GM21786 (cell line): Measurements from ENCODE around the gene CDH11.

Experiments
- ATAC-seq: cut with Tn5 transposase; IDR thresholded peaks from one replicate; pipeline ENCODE4 v1.9.1; 2021; ENCODE audit not compliant: unreplicated experiment

Gene CDH11

DNA sequence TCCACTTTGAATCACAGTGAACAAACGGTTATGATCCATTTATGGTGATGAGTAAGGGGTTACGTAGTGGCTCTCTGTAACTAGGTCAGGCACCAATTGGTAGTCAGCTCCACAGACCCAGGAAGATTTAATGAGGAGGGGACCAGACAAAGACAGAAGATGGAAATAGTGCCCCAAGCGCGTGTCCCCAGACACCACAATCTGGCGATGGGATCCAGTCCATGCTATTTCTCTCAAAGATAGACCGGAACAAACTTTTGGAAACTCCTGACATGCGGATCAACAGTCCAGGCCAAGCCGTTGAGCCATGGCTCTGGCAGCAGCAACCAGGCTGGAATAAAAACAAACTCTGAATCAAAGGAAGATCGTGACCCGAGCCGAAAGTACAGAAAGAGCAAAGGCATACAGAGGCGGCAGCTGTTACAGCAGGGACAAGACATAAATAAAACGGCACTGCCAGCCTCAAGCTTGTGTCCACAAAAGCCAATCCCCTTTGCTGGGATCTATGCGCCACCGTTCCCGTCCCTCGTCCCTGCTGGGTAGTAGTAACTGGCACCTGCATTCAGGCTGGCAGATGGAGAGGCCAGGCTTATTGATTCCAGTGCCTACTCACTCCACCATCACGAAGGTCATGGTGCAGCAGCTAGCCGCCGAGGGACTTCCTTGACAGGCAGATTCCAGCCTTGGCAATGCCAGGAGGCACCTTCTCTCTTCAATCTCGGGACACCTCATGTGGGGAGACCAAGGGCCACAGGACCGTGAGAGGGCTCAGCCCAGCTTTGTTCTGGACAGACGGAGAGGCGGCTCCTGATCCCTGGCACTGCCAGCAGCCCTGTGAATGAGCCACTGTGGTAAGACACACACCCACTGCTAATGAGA lies 50.2 kb downstream of the CDH11 start:
- ATAC-seq = no peak

DNA sequence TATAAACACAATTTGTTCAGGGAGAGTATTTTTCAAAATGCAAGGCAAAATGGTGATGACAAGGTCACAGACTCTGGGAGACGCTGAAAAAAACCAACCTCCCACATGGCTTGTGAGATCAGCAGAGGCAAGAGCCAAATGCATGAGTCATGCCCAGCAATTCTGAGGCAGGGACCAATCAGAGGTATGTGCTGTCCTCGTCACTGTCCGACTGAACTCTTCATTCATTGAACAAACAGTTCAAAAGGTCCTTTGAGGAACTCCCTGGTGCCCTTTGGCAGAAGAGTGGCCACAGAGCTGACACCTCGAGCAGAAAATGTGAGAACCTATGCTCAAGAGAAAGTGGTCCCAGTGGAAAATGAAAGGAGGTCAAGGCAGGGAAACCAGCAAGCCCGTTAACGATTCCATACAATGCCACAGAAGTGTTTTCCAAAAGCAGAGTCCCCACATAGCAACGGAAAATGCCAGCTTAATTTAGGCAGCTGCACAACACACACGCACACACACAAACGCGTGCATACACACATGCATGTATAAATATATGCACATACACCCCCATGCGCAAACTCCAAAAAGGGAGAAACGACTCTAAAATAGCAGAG lies 50.9 kb downstream of the CDH11 start:
- no peak for ATAC-seq

DNA sequence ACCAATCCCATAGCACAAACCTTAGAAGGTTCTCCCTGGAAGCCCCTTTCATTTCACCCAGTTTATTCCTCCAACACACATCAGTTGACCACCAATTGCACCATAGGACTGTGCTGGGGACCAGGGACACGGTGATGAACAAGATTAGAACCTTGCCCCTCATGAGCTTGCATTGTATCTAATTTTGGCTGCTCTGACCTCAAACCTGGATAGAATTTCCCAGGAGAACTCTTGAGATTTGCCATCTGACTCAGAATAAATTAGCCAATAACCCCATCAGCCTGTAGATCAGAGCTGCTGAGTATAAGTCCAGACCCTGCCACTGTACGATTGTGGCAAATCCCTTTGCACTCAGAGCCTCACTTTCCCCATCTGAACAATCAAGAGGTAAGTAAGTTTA lies 52.1 kb downstream of the CDH11 start:
- no peak for ATAC-seq

- no peak for ATAC-seq
Observed at GRCh38 chr16:65069065-65069464, 52.8 kb downstream of the CDH11 start.

DNA sequence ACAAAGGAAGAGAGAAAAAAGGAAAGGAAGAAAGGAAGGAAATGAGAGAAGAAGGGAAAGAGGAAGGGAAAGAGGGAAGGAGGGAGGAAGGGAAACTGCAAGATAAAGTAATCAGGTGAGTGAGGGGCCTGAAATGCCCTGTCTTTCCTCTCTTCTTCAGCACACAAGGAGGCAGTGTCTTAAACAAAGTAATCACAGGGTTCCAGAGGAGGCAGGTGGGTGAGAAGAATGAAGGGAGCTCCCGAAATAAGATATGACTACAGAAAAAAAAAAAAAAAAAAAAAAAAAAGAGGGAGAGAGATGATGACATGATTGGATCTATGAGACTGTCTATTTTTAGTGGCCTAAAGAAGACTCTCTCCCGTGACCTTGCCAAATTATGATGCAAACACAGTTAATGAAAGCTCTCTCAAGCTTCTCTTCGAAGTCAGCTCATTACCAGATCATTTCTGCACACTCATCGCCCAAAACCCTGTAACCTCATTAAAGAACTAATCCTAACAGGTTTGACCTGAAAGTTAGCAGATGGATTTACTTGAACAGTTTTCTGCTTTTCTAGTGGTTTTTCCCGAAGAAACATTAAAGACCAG lies 53.6 kb downstream of the CDH11 start:
- no peak for ATAC-seq

- ATAC-seq = no peak
Observed at GRCh38 chr16:65066651-65067050, 55.2 kb downstream of the CDH11 start.

- no peak for ATAC-seq
Observed at GRCh38 chr16:65065031-65065430, 56.8 kb downstream of the CDH11 start.

DNA sequence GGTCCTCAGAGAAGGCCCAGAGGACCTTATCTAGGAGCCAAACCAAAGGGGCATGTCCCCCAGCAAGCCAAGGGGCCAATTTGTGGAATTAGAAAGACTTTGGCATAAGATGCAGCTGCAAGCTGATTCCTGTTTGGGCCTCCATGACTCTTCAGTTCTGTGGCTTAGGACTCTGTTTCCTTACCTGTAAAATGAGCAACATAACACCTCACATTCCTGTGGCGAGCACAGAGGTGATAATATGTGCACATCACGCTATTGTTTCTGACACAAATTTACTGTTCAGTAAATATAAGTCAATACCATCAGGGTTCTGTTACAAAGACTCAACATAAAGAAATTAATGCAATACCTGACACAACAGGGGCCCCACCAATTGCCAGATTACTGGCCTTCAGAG lies 57.7 kb downstream of the CDH11 start:
- no peak for ATAC-seq

GRCh38 chr16:65062736-65063583 lies 58.9 kb downstream of the CDH11 start:
- ATAC-seq = no peak

DNA sequence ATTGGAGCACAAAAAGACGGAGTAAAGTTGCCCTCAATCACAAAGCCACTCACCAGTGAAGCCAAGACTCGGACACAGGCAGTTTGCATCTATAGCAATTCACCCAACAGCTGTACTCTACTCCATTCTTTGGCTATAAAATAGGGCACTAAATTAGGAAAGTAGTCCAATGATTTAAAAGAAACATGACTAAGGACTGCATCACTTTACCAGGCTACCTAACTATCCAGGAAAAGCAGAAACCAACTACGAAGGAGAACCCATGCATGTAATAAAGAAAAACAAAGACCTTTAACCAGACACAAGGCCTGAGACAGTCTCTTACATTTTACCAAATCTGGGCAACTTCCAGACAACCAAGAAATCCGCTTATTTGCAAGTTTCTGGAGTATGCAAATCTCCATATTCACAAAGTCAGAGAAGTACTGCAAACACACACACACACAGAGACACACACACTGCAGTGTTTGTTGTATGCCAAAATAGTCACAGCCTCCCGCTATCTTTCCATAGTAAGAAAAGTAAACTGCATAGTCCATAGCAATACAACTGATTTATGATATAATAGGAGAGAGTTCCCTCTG lies 59.8 kb downstream of the CDH11 start:
- ATAC-seq = no peak

GRCh38 chr16:65061263-65061662 lies 60.6 kb downstream of the CDH11 start:
- ATAC-seq = no peak

DNA sequence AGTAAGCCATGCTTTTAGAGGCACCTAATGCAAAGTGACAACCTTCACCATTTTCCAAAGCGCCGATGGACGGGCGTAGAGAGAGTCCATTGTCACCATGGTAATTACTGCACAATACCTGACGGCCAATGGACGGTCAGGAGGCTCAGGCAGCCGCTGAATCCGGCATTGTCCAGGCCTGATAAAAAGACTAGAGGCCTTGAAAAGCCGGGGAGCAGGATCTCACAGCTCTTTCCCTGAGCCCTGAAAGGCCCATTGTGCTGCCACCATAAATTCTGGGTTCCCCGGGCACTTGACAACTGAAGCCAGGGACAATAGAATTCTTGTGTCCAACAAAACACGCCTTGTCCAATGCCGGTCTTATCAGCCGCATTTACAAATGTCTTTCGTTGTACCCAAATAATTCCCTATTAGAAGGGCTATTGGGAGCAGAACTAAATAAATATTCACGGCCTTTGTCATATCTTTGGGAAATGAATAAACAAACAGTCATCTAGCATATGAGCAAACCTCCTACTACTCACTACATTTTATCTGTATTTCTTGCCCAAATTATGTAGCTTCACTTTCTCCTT lies 62.4 kb downstream of the CDH11 start:
- no peak for ATAC-seq

DNA sequence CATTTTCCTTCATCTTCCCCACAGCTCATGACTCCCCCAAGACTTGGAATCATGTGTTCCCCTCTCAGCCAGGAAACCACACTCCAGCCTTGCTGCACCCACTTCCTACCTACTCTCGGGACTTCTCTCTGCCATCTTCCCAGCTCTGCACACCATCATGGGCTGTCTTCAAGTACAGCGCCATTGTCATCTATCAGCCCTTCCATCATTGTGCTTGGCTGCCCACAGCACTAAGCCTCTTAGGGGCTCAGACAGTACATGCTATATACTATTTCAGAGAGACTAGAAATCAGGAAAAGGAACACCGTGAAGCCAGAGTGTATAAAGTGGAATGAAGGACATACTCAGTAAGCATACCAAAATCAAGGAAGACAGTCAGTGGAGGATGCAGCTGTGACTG lies 64.7 kb downstream of the CDH11 start:
- ATAC-seq = no peak

DNA sequence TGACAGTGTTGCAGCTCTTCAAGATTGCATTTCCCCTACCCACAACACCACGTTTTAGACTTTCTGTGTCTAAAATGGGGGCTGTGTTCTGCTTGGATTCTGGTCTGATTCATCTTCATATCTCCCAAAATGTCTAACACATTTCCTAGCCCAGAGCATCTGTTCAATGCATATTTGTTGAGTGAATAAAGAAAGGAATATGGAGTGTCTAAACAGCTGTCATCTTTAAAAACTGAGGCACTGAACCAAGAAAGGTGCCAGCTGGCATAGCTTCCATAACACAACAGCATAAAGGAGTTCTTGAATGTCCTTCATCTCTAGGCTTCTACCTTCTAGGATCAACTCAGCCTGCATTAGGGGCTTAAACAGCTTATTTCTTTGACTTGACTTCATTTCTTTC lies 67.4 kb downstream of the CDH11 start:
- no peak for ATAC-seq

DNA sequence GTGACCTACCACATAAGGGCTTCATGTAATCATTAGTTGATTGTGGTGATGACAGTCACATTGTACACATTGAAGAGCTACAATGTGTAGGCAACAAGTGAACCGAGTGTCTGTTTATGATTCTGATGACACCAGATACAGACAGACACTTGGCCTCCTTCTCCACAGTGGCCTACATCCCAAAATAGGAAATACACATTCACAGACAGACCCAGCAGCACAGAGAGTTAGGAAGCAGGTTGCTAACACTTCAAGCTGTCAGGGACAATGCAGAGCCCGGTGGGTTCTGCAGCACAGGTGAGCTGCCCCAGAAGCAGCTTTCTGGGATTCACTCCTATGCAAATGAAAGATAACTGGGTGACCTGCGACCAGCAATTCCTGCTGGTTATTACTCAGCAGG lies 72.2 kb downstream of the CDH11 start:
- ATAC-seq = no peak

DNA sequence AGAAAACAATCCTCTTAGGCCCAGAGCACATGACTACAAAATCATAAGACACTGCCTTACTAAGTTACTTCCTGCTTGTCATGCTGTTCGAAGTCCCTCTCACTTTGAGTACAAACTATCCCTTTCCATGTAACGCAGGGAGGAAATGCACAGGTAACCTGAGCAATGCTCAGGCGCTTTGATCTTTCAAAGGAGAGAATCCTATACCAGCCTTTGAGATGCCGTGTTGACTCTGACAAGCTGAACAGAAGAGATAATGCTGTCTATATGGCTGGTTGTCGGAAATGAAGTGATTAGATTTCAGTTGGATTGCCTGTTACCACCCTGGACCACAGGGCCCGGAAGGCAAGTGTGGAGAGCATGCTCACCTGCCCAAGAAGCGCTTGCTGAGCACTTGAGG lies 75.9 kb downstream of the CDH11 start:
- no peak for ATAC-seq

DNA sequence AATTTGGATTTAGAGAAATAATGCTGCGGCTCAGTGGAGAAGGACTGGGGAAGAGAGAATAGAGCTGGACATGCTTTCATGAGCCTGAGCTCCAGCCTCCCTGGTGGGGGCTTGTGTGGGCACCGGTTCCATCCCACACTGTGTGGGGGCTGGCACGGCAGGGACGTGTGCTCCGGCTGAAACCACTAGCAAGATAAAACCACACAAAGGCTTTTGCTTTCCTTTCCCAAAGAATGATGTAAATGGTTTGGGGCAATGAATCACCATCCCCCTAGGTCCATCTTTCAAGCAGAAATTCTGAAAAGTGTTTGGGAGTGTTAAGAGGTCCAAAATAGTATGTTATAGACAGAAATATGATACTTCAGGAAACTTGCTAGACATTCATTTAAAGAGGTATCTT lies 77.0 kb downstream of the CDH11 start:
- no peak for ATAC-seq

- ATAC-seq = no peak
Observed at GRCh38 chr16:65044026-65044425, 77.8 kb downstream of the CDH11 start.

DNA sequence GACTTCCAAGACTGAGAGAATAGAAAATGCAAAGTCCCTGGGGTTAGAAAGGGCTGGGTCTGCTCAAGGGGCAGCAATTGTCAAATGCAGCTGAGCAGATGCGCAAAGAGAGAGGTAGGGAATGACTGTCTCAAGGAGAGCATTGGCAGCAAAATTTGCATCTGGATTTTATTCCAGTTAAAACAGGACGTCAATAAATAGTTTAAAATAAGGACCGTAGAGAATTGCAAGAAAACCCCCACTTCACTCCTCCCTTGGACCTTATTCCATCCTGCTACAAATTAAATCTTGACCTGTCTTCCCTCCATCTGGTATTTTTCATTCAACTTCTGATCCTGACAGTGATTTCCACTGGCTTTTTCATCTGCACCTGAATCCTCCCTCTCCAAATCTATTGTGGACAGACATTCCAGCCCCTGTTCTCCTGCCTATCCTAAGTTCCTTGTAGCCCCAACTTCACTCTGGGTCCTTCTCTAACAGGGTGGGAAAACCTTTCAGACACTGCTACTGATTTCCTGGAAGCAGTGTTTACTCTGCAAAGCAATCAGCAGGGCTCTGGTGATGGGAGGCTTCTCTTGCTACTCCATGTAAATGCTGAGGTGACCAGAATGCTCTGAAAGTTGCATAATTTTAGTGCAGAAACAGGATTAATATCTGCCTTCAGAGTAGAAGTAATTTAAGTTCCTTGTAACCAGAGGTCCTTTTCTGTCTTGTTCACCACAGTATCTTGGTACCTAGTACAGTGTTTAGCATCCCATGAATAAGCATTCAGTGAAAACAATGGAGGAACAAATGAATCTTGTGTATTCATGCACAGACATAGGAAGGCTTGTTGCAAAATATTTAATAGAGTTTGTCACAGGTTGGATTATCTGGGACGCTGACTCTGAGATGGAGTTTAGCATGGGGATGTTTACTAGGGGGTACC lies 79.2 kb downstream of the CDH11 start:
- no peak for ATAC-seq

DNA sequence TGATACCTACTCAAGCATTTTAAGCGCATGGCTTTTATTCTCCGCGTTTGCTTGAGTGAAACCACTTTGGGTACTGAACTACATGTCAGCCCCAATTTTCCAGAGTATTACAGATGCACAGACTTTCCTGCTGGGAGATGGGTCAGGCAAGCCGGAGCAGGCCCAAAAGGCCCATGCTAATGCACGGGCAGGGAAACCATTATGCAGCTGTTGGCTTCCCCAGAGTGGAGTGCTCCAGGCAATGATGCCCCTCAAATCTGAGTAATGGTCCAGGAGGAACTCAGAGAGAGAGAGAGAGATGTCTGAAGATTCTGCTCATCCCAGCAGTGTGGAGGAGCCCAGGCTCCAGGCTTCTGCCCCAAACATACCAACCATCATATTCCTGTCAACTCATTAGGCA lies 80.2 kb downstream of the CDH11 start:
- no peak for ATAC-seq
